OCI-LY1 (cell line): ENCODE results near the gene TRAPPC5.

Experiments used
- CTCF ChIP-seq: fragments of 200-600 bp; sonication (generic), shearing (Covaris generic); IDR thresholded peaks from 2 replicates; pipeline ENCODE4 v1.5.1; 2017; ENCODE audit warnings: mild to moderate bottlenecking, antibody characterized with exemption, low read length, moderate library complexity, mixed read lengths
- EZH2 ChIP-seq: fragments of 200-600 bp; sonication (generic), shearing (Covaris generic); IDR thresholded peaks from 2 replicates; pipeline ENCODE4 v1.8.0; 2017; ENCODE audit warnings: borderline replicate concordance, mixed run types, mild to moderate bottlenecking, antibody characterized with exemption, low read length, moderate library complexity, mixed read lengths

GRCh38 chr19:7706188-7706954 is 25.7 kb downstream of the TRAPPC5 start:
- TF ChIP-seq CTCF = no peak
- no peak for TF ChIP-seq EZH2
